PC-3 (cell line): Measurements from ENCODE around the gene ABLIM1. TPM values are rescaled to one million over a fixed set of nuclear protein-coding genes. Genes with fewer than 3 reads are reported as not detected.

ENCODE experiments used
- ATAC-seq: fragments of 200-7000 bp; cut with Tn5 transposase; 2 replicates; pipeline ENCODE4 v1.9.1; 2020; ENCODE audit warnings: mild to moderate bottlenecking, moderate library complexity
- BruUV-seq: library from RNA; stranded (reverse); fragments of 400-500 nt; replicated peaks from 2 replicates; lab custom pipeline; 2021; lab: Mats Ljungman, UMichigan
- CTCF ChIA-PET: fragments of 300-600 bp; sonication (Branson Sonifier 250); formaldehyde crosslinking; loops from one replicate; lab custom pipeline; 2022; ENCODE audit warnings: antibody characterized with exemption; lab: Charles Lee
- POLR2A ChIA-PET: fragments of 300-600 bp; sonication (Branson Sonifier 250); formaldehyde crosslinking; loops from one replicate; lab custom pipeline; 2022; ENCODE audit warnings: antibody characterized with exemption; ENCODE audit not compliant: unreplicated experiment; lab: Charles Lee
- DNase-seq: peaks from one replicate; pipeline ENCODE4 v3.0.0-alpha.2; 2015
- H2AFZ ChIP-seq: fragments of 300-600 bp; sonication (generic); 2 replicates; pipeline ENCODE4 v1.6.0; 2016; ENCODE audit warnings: antibody characterized with exemption, low read length
- H3F3A ChIP-seq: fragments of 300-600 bp; sonication (generic); one replicate; pipeline ENCODE4 v1.6.0; 2017; ENCODE audit warnings: antibody characterized with exemption, low read length, control low read depth, mild to moderate bottlenecking; ENCODE audit not compliant: unreplicated experiment
- H3K27ac ChIP-seq: fragments of 300-600 bp; sonication (generic); 2 replicates; pipeline ENCODE4 v1.5.1; 2016; ENCODE audit warnings: mild to moderate bottlenecking, low read length
- H3K27me3 ChIP-seq: fragments of 300-600 bp; sonication (generic); 2 replicates; pipeline ENCODE4 v1.6.1; 2016; ENCODE audit warnings: low read length, mixed read lengths
- H3K36me3 ChIP-seq: fragments of 300-600 bp; sonication (generic); 2 replicates; pipeline ENCODE4 v1.6.1; 2016; ENCODE audit warnings: low read depth, mixed run types, low read length, mixed read lengths
- H3K4me1 ChIP-seq: fragments of 300-600 bp; sonication (generic); 2 replicates; pipeline ENCODE4 v1.5.1; 2016; ENCODE audit warnings: low read length; ENCODE audit not compliant: insufficient read depth
- H3K4me2 ChIP-seq: fragments of 300-600 bp; sonication (generic); 2 replicates; pipeline ENCODE4 v1.6.0; 2016; ENCODE audit warnings: low read length
- H3K4me3 ChIP-seq: fragments of 300-600 bp; sonication (generic); 2 replicates; pipeline ENCODE4 v1.5.1; 2016; ENCODE audit warnings: mild to moderate bottlenecking, low read length, mixed read lengths
- H3K79me2 ChIP-seq: fragments of 300-600 bp; sonication (generic); 2 replicates; pipeline ENCODE4 v1.6.1; 2017; ENCODE audit warnings: low read length, mixed read lengths
- H3K9ac ChIP-seq: fragments of 300-600 bp; sonication (generic); 2 replicates; pipeline ENCODE4 v1.6.0; 2016; ENCODE audit warnings: mild to moderate bottlenecking, low read length
- H3K9me2 ChIP-seq: fragments of 300-600 bp; sonication (generic); replicated peaks from 2 replicates; pipeline ENCODE4 v1.6.1; 2016; ENCODE audit warnings: mixed run types, low read length, mixed read lengths
- H3K9me3 ChIP-seq: fragments of 300-600 bp; sonication (generic); 2 replicates; pipeline ENCODE4 v1.6.1; 2016; ENCODE audit warnings: low read length, mixed read lengths
- H4K20me1 ChIP-seq: fragments of 300-600 bp; sonication (generic); 2 replicates; pipeline ENCODE4 v1.6.1; 2016; ENCODE audit warnings: low read length, mixed read lengths
- CTCF ChIP-seq: fragments of 300-600 bp; sonication (generic); conservative IDR thresholded peaks from 2 replicates; pipeline ENCODE4 v1.5.1; 2017; ENCODE audit warnings: antibody characterized with exemption, low read depth, mild to moderate bottlenecking, low read length
- EZH2 ChIP-seq: fragments of 300-600 bp; sonication (generic); IDR thresholded peaks from one replicate; pipeline ENCODE4 v1.6.1; 2017; ENCODE audit warnings: antibody characterized with exemption, mild to moderate bottlenecking, low read length; ENCODE audit not compliant: unreplicated experiment
- EZH2phosphoT487 ChIP-seq: fragments of 300-600 bp; sonication (generic); IDR thresholded peaks from 2 replicates; pipeline ENCODE4 v1.6.1; 2018; ENCODE audit warnings: mild to moderate bottlenecking, antibody characterized with exemption, low read length, borderline replicate concordance
- intact Hi-C: fragments of 100-400 bp; cut with micrococcal nuclease; formaldehyde crosslinking; loops from 2 replicates; pipeline ENCODE4 v1.9.0; 2023
- total RNA-seq: library from RNA; depleted of rRNA; stranded (reverse); fragments of >200 nt; gene quantifications from 2 replicates; pipeline ENCODE4 v1.2.3, GENCODE V29; 2014

Gene ABLIM1
- total RNA-seq, 1 experiment from 2014 or later: 12.3 TPM

- Histone ChIP-seq H3K4me1 (peaks cover 14% of the 10 kb centered on the region), H3K9me3 (no peaks in the 10 kb centered on the region), H3K9ac (no peak overlapping the region), H3K9me2 (no peaks in the 10 kb centered on the region), H3K4me3 (no peak overlapping the region), H3K4me2 (no peak overlapping the region), H3K79me2 (no peaks in the 10 kb centered on the region), H3K36me3 (no peaks in the 10 kb centered on the region), H2AFZ (no peak overlapping the region), H4K20me1 (no peaks in the 10 kb centered on the region), H3F3A (no peaks in the 10 kb centered on the region), H3K27me3 (no peaks in the 10 kb centered on the region), H3K27ac (no peak overlapping the region)
- BruUV-seq: no TSS peak
- no peak for ATAC-seq
- CTCF ChIA-PET: no interaction called here
- intact Hi-C loops: no loop called here
- no peak for DNase-seq
- TF ChIP-seq EZH2phosphoT487: no peak
- no peak for TF ChIP-seq EZH2
- TF ChIP-seq CTCF: no peak
- POLR2A ChIA-PET: no interaction called here
Measured at GRCh38 chr10:114474989-114475388, 183.1 kb downstream of the ABLIM1 start.

GRCh38 chr10:114473776-114474175 lies 184.3 kb downstream of the ABLIM1 start:
- intact Hi-C loops: no loop called here
- POLR2A ChIA-PET: no interaction called here
- no peaks in the 10 kb centered on the region for H3K27me3 ChIP-seq
- ATAC-seq (no peak), DNase-seq (no peak)
- H4K20me1 ChIP-seq: no peaks in the 10 kb centered on the region
- no peak overlapping the region for H3K4me3 ChIP-seq
- H3K27ac ChIP-seq: no peak overlapping the region
- H3K4me2 ChIP-seq: no peak overlapping the region
- no TSS peak for BruUV-seq
- H3K9me2 ChIP-seq: no peaks in the 10 kb centered on the region
- CTCF ChIA-PET: interaction anchor here (0.6 kb wide), 1 partner anchor 45 kb away, joined by 4 read pairs; no protein-coding TSS in a partner anchor
- no peaks in the 10 kb centered on the region for H3K9me3 ChIP-seq
- H3F3A ChIP-seq: no peaks in the 10 kb centered on the region
- H3K79me2 ChIP-seq: no peaks in the 10 kb centered on the region
- TF ChIP-seq EZH2: no peak
- no peak for TF ChIP-seq CTCF
- TF ChIP-seq EZH2phosphoT487: no peak
- no peak overlapping the region for H3K9ac ChIP-seq
- no peaks in the 10 kb centered on the region for H3K36me3 ChIP-seq
- H3K4me1 ChIP-seq: peaks cover 14% of the 10 kb centered on the region
- H2AFZ ChIP-seq: no peak overlapping the region

- Histone ChIP-seq H4K20me1 (no peaks in the 10 kb centered on the region), H3K9ac (no peak overlapping the region), H3F3A (no peaks in the 10 kb centered on the region), H3K9me3 (no peaks in the 10 kb centered on the region), H3K4me3 (no peak overlapping the region), H3K36me3 (no peaks in the 10 kb centered on the region), H3K4me1 (peaks cover 14% of the 10 kb centered on the region), H3K79me2 (no peaks in the 10 kb centered on the region), H3K27me3 (no peaks in the 10 kb centered on the region), H3K4me2 (0 out of 2 replicates have a peak overlapping the region, but pooled peaks have one; percentile 26), H2AFZ (no peak overlapping the region), H3K9me2 (no peaks in the 10 kb centered on the region), H3K27ac (no peak overlapping the region)
- intact Hi-C loops: no loop called here
- no peak for ATAC-seq
- POLR2A ChIA-PET: no interaction called here
- BruUV-seq: no TSS peak
- TF ChIP-seq CTCF: no peak
- no peak for TF ChIP-seq EZH2phosphoT487
- no peak for TF ChIP-seq EZH2
- CTCF ChIA-PET: no interaction called here
- DNase-seq: no peak
Measured at GRCh38 chr10:114472877-114473253, 185.2 kb downstream of the ABLIM1 start.
